SK-N-SH (cell line): ENCODE measurements around the gene WDR31. TPM values are rescaled to one million over a fixed set of nuclear protein-coding genes. Genes with fewer than 3 reads are reported as not detected.

Experiments
- CTCF ChIA-PET: fragments of 300-600, 350-600 bp; formaldehyde crosslinking; extraction: SDS; loops from one replicate; lab custom pipeline; 2021; lab: Yijun Ruan, JAX
- POLR2A ChIA-PET: fragments of 350-600 bp; sonication (Branson Sonifier 250); formaldehyde crosslinking; extraction: SDS; loops from one replicate; lab custom pipeline; 2020; ENCODE audit warnings: antibody characterized with exemption, inconsistent platforms; lab: Yijun Ruan, JAX
- DNase-seq: peaks from one replicate; pipeline ENCODE4 v3.0.0; 2012
- H2AFZ ChIP-seq: fragments of 200-600 bp; sonication (generic); 2 replicates; pipeline ENCODE4 v1.8.1; 2016; ENCODE audit warnings: antibody characterized with exemption, mild to moderate bottlenecking, low read depth
- H3F3A ChIP-seq: fragments of 200-600 bp; sonication (generic); replicated peaks from 2 replicates; pipeline ENCODE3; 2016; ENCODE audit warnings: antibody characterized with exemption, mild to moderate bottlenecking; ENCODE audit not compliant: insufficient read depth
- H3K27ac ChIP-seq, 2 experiments: fragments of 200-500 bp in 1 of 2; fragments of 200-600 bp in 1 of 2; sonication (Bioruptor generic) in 1 of 2; sonication (generic), shearing (Covaris generic) in 1 of 2; 2 replicates each; pipeline versions ENCODE4 v1.5.1 to v1.6.1; 2014 to 2016; ENCODE audit warnings: low read depth in 2 of 2, inconsistent platforms in 1 of 2, low read length in 1 of 2, mild to moderate bottlenecking in 1 of 2, mixed read lengths in 1 of 2
- H3K27me3 ChIP-seq: fragments of 200-600 bp; sonication (generic), shearing (Covaris generic); 2 replicates; pipeline ENCODE4 v1.6.1; 2016; ENCODE audit warnings: mixed run types; ENCODE audit not compliant: insufficient read depth
- H3K36me3 ChIP-seq, 2 experiments: fragments of 200-500 bp in 1 of 2; fragments of 200-600 bp in 1 of 2; sonication (Bioruptor generic) in 1 of 2; sonication (generic) in 1 of 2; replicated peaks in 1 of 2; 2 replicates each; pipeline versions ENCODE3 to v1.5.1; 2014 to 2016; ENCODE audit warnings: low read length in 1 of 2, mild to moderate bottlenecking in 1 of 2; ENCODE audit not compliant: insufficient read depth in 2 of 2, control insufficient read depth in 1 of 2
- H3K4me1 ChIP-seq, 2 experiments: fragments of 200-500 bp in 1 of 2; fragments of 200-600 bp in 1 of 2; sonication (Bioruptor generic) in 1 of 2; sonication (generic), shearing (Covaris generic) in 1 of 2; 2 replicates each; pipeline versions ENCODE4 v1.5.1 to v1.6.1; 2014 to 2016; ENCODE audit warnings: low read depth in 1 of 2, low read length in 1 of 2, mixed run types in 1 of 2; ENCODE audit not compliant: insufficient read depth in 2 of 2, control insufficient read depth in 1 of 2
- H3K4me2 ChIP-seq: fragments of 200-600 bp; sonication (generic), shearing (Covaris generic); 2 replicates; pipeline ENCODE4 v1.6.1; 2017; ENCODE audit warnings: mixed run types
- H3K4me3 ChIP-seq, 2 experiments: fragments of 200-500 bp in 1 of 2; fragments of 200-600 bp in 1 of 2; sonication (Bioruptor generic) in 1 of 2; sonication (generic), shearing (Covaris generic) in 1 of 2; 2 replicates each; pipeline versions ENCODE4 v1.5.1 to v1.8.1; 2014 to 2016; ENCODE audit warnings: low read depth in 2 of 2, inconsistent platforms in 1 of 2, low read length in 1 of 2, mild to moderate bottlenecking in 1 of 2, mixed read lengths in 1 of 2, moderate library complexity in 1 of 2
- H3K79me2 ChIP-seq: fragments of 200-600 bp; sonication (generic); 2 replicates; pipeline ENCODE4 v1.8.1; 2017; ENCODE audit warnings: mild to moderate bottlenecking; ENCODE audit not compliant: insufficient read depth
- H3K9ac ChIP-seq: fragments of 200-600 bp; sonication (generic); 2 replicates; pipeline ENCODE4 v1.6.1; 2017; ENCODE audit warnings: mixed run types
- H3K9me2 ChIP-seq: fragments of 200-600 bp; sonication (generic); 2 replicates; pipeline ENCODE4 v1.6.1; 2017; ENCODE audit warnings: mixed run types
- H3K9me3 ChIP-seq: fragments of 200-600 bp; sonication (generic); 2 replicates; pipeline ENCODE4 v1.6.1; 2017; ENCODE audit warnings: mixed run types, mild to moderate bottlenecking, moderate library complexity
- H4K20me1 ChIP-seq: fragments of 200-600 bp; sonication (generic); 2 replicates; pipeline ENCODE4 v1.6.1; 2017; ENCODE audit warnings: mild to moderate bottlenecking, mixed run types; ENCODE audit not compliant: insufficient read depth
- CHD2 ChIP-seq: fragments of 150-350 bp; IDR thresholded peaks from 2 replicates; pipeline ENCODE4 v1.6.1; 2018; ENCODE audit warnings: low read length; ENCODE audit not compliant: partially characterized antibody
- ELF1 ChIP-seq: IDR thresholded peaks from 2 replicates; pipeline ENCODE4 v1.4.0; 2012
- EP300 ChIP-seq, 2 experiments: IDR thresholded peaks; 2 replicates each; pipeline versions ENCODE4 v1.4.0 to v1.6.1; 2012; ENCODE audit warnings: borderline replicate concordance in 1 of 2, low read depth in 1 of 2, low read length in 1 of 2
- FOSL2 ChIP-seq: IDR thresholded peaks from 2 replicates; pipeline ENCODE4 v1.4.0; 2012; ENCODE audit warnings: low read depth, mild to moderate bottlenecking, moderate library complexity, borderline replicate concordance
- GATA2 ChIP-seq: sonication (generic); formaldehyde crosslinking; IDR thresholded peaks from 2 replicates; pipeline ENCODE4 v1.5.0; 2020; ENCODE audit warnings: mild to moderate bottlenecking, missing genetic modification reagents
- IRF3 ChIP-seq: fragments of 150-350 bp; IDR thresholded peaks from 2 replicates; pipeline ENCODE4 v1.6.1; 2016; ENCODE audit warnings: mild to moderate bottlenecking, low read depth, low read length
- MXI1 ChIP-seq: IDR thresholded peaks from 2 replicates; pipeline ENCODE4 v1.6.1; 2012; ENCODE audit warnings: mild to moderate bottlenecking, low read depth, low read length, improper control_type of control experiment
- NFIC ChIP-seq: IDR thresholded peaks from 2 replicates; pipeline ENCODE4 v1.4.0; 2012; ENCODE audit warnings: borderline replicate concordance
- PBX3 ChIP-seq: IDR thresholded peaks from 2 replicates; pipeline ENCODE4; 2012
- POLR2AphosphoS5 ChIP-seq: IDR thresholded peaks from 2 replicates; pipeline ENCODE4 v1.6.1; 2012; ENCODE audit warnings: low read depth, low read length
- RCOR1 ChIP-seq: fragments of 150-350 bp; IDR thresholded peaks from 2 replicates; pipeline ENCODE4 v1.6.1; 2017; ENCODE audit warnings: antibody characterized with exemption, low read length
- REST ChIP-seq: IDR thresholded peaks from 2 replicates; pipeline ENCODE4 v1.6.1; 2012; ENCODE audit warnings: mild to moderate bottlenecking, low read depth, low read length, moderate library complexity
- RFX5 ChIP-seq: IDR thresholded peaks from 2 replicates; pipeline ENCODE4 v1.6.1; 2012; ENCODE audit warnings: mild to moderate bottlenecking, improper control_type of control experiment, low read length
- SMC3 ChIP-seq: IDR thresholded peaks from 2 replicates; pipeline ENCODE4 v1.6.1; 2012; ENCODE audit warnings: low read depth, low read length, improper control_type of control experiment
- TEAD4 ChIP-seq: IDR thresholded peaks from 2 replicates; pipeline ENCODE4 v1.4.0; 2012; ENCODE audit warnings: mild to moderate bottlenecking, borderline replicate concordance; ENCODE audit not compliant: insufficient read depth
- USF1 ChIP-seq: IDR thresholded peaks from 2 replicates; pipeline ENCODE4 v1.4.0; 2012; ENCODE audit warnings: low read depth, borderline replicate concordance
- USF2 ChIP-seq: fragments of 150-350 bp; IDR thresholded peaks from 2 replicates; pipeline ENCODE4 v1.6.1; 2017; ENCODE audit warnings: antibody characterized with exemption, low read length, low read depth, borderline replicate concordance
- YY1 ChIP-seq: IDR thresholded peaks from 2 replicates; pipeline ENCODE4 v1.4.0; 2012; ENCODE audit warnings: low read depth, mild to moderate bottlenecking
- WGBS: methylation state at CpG from one replicate; pipeline ENCODE4 v1.1.6; 2017; ENCODE audit warnings: low lambda C conversion rate; 5-methylcytosine and 5-hydroxymethylcytosine counted together
- polyA plus RNA-seq, 3 experiments: library from polyadenylated mRNA; depleted of rRNA; stranded (reverse); fragments of >200 nt; gene quantifications; 2 replicates each; pipeline ENCODE4 v1.2.3, GENCODE V29; 2012

The WDR31 gene
- polyA plus RNA-seq, 1 of the 3 experiments (the other 2 are of a cell fraction), result 0.74 TPM

GRCh38 chr9:113349066-113349444, 9.0 kb upstream of the WDR31 start (continued):
- TF ChIP-seq REST (no peak), RCOR1 (no peak), YY1 (no peak), IRF3 (no peak), RFX5 (no peak)

- Histone ChIP-seq H3K4me2 (no peak overlapping the region), H3F3A (peaks cover 3% of the 10 kb centered on the region), H3K27ac (no peak overlapping the region), H3K36me3 (no peaks in the 10 kb centered on the region), H3K9me2 (no peaks in the 10 kb centered on the region), H4K20me1 (no peaks in the 10 kb centered on the region), H3K9ac (no peak overlapping the region), H3K79me2 (no peaks in the 10 kb centered on the region), H2AFZ (no peak overlapping the region), H3K4me1 (peaks cover 0 to 20% of the 10 kb centered on the region in 2 experiments; a peak in 1 of 4 replicates), H3K27me3 (peaks cover 23% of the 10 kb centered on the region), H3K4me3 (no peak overlapping the region), H3K9me3 (no peaks in the 10 kb centered on the region)
- TF ChIP-seq RFX5 (no peak), GATA2 (CRISPR knock-in tag) (no peak), NFIC (no peak)
- CTCF ChIA-PET, result interaction anchor here (1.1 to 2.0 kb wide), 5 partner anchors 8 to 243 kb away, joined by 3 to 5 read pairs (median 3); no protein-coding TSS in a partner anchor
- POLR2A ChIA-PET, result interaction anchor here (1.3 to 3.8 kb wide), 2 partner anchors 8 to 73 kb away, joined by 5 to 21 read pairs; partner anchors contain the start of genes CDC26, PRPF4 and WDR31
- DNase-seq, result no peak
- 83% methylated on average over 3 of the region's 3 CpGs for WGBS
These were observed 8.4 kb upstream of the WDR31 start for GRCh38 chr9:113348437-113348836.

GRCh38 chr9:113345671-113346070, 5.6 kb upstream of the WDR31 start:
- H2AFZ ChIP-seq, result no peak overlapping the region
- no peaks in the 10 kb centered on the region for H4K20me1 ChIP-seq
- ChIA-PET CTCF (interaction anchor here (1.4 kb wide), 1 partner anchor 246 kb away, joined by 3 read pairs; no protein-coding TSS in a partner anchor), POLR2A (no interaction called here)
- H3K4me3 ChIP-seq, result no peak overlapping the region
- H3K9me3 ChIP-seq, result no peaks in the 10 kb centered on the region
- H3K79me2 ChIP-seq, result no peaks in the 10 kb centered on the region
- H3K4me1 ChIP-seq, result peaks cover 0 to 23% of the 10 kb centered on the region in 2 experiments; a peak in 1 of 4 replicates
- H3K36me3 ChIP-seq, result no peaks in the 10 kb centered on the region
- 13% methylated on average over 1 of the region's 1 CpG for WGBS
- no peak overlapping the region; a peak in 1 of 4 replicates for H3K27ac ChIP-seq
- no peak for DNase-seq
- H3K27me3 ChIP-seq, result peaks cover 15% of the 10 kb centered on the region
- peaks cover 3% of the 10 kb centered on the region for H3F3A ChIP-seq
- no peak overlapping the region for H3K4me2 ChIP-seq
- no peak overlapping the region for H3K9ac ChIP-seq
- no peaks in the 10 kb centered on the region for H3K9me2 ChIP-seq
- TF ChIP-seq ELF1 (no peak), PBX3 (no peak), EP300 (IDR thresholded peaks at IDR 0.05; ENCODE audit: borderline replicate concordance in 1 of 2, low read depth in 1 of 2, low read length in 1 of 2) (no peak), USF1 (no peak), FOSL2 (no peak), SMC3 (no peak), NFIC (no peak), CHD2 (no peak), MXI1 (no peak), POLR2AphosphoS5 (no peak), RCOR1 (no peak), TEAD4 (no peak), USF2 (no peak)
